K562 (cell line): ENCODE data around the gene MDM1. TPM values are rescaled to one million over a fixed set of nuclear protein-coding genes. Genes with fewer than 3 reads are reported as not detected.
A peak's percentile ranks its signal among the peaks of the same experiment; 100 is the strongest.

Experiments
- HBP1 ChIP-seq: fragments of 450-650 bp; formaldehyde crosslinking; IDR thresholded peaks from 2 replicates; pipeline ENCODE4 v1.4.0; 2022; ENCODE audit warnings: missing genetic modification characterization
- NR2F6 ChIP-seq: fragments of 450-650 bp; formaldehyde crosslinking; IDR thresholded peaks from 2 replicates; pipeline ENCODE4 v1.4.0; 2020; ENCODE audit warnings: mild to moderate bottlenecking
- PTBP1 ChIP-seq: fragments of 200-400 bp; formaldehyde crosslinking; IDR thresholded peaks from 2 replicates; pipeline ENCODE4 v1.6.1; 2017; ENCODE audit warnings: low read depth, low read length
- PTTG1 ChIP-seq: fragments of 450-650 bp; IDR thresholded peaks from 2 replicates; pipeline ENCODE4 v1.6.1; 2016; ENCODE audit warnings: low read depth, mild to moderate bottlenecking, missing genetic modification characterization, missing compliant biosample characterization
- RBM39 ChIP-seq: fragments of 200-400 bp; formaldehyde crosslinking; optimal IDR thresholded peaks from 2 replicates; pipeline ENCODE3; 2018; ENCODE audit warnings: low read depth, low read length
- SAP30 ChIP-seq: fragments of 200-600 bp; sonication (generic); IDR thresholded peaks from 2 replicates; pipeline ENCODE4 v1.6.1; 2012; ENCODE audit warnings: borderline replicate concordance, low read depth, mild to moderate bottlenecking, moderate library complexity, low read length, control low read depth, inconsistent platforms; ENCODE audit not compliant: insufficient read depth, poor library complexity, severe bottlenecking
- TCF7L2 ChIP-seq: fragments of 150-350 bp; IDR thresholded peaks from 2 replicates; pipeline ENCODE4 v1.6.1; 2016; ENCODE audit warnings: low read depth, mild to moderate bottlenecking, low read length, moderate library complexity
- U2AF2 ChIP-seq: fragments of 200-400 bp; formaldehyde crosslinking; optimal IDR thresholded peaks from 2 replicates; pipeline ENCODE3; 2017; ENCODE audit warnings: low read depth, mild to moderate bottlenecking, low read length
- ZBTB5 ChIP-seq: fragments of 450-650 bp; IDR thresholded peaks from 2 replicates; pipeline ENCODE4 v1.6.1; 2017; ENCODE audit warnings: antibody characterized with exemption
- ZNF146 ChIP-seq: IDR thresholded peaks from one replicate; pipeline ENCODE4 v1.6.1; 2018; ENCODE audit warnings: missing compliant biosample characterization; ENCODE audit not compliant: unreplicated experiment
- ZNF165 ChIP-seq: fragments of 250-450 bp; sonication (Bioruptor Pico); IDR thresholded peaks from 2 replicates; pipeline ENCODE4 v1.4.0; 2020; ENCODE audit warnings: borderline replicate concordance
- ZNF512 ChIP-seq: IDR thresholded peaks from 2 replicates; pipeline ENCODE4 v1.6.1; 2016; ENCODE audit warnings: missing genetic modification characterization, missing compliant biosample characterization
- ZNF592 ChIP-seq: fragments of 450-650 bp; IDR thresholded peaks from 2 replicates; pipeline ENCODE4 v1.6.1; 2017; ENCODE audit warnings: antibody characterized with exemption, mild to moderate bottlenecking
- ZNF668 ChIP-seq: fragments of 250-450 bp; sonication (Bioruptor Pico); IDR thresholded peaks from 2 replicates; pipeline ENCODE4 v1.8.0; 2022; ENCODE audit warnings: mild to moderate bottlenecking, inconsistent platforms
- polyA plus RNA-seq, 8 experiments: library from polyadenylated mRNA; depleted of rRNA in 4 of 8; stranded (reverse) in 5 of 8; unstranded in 3 of 8; fragments of >200 nt; fragmentation: Nextera tagmentation in 2 of 8; fragmentation: Illumina TruSeq in 1 of 8; extraction: Ambion mirVana in 2 of 8; extraction: Trizol in 1 of 8; gene quantifications; 2 replicates each; pipeline versions ENCODE4 v1.2.1 to v1.2.3, GENCODE V29; 2011 to 2014; ENCODE audit warnings: inconsistent platforms in 1 of 8, missing spikeins in 1 of 8
- total RNA-seq, 7 experiments: library from RNA; depleted of rRNA in 6 of 7; stranded (reverse); fragments of >200 nt in 6 of 7; fragmentation: Illumina TruSeq in 2 of 7; extraction: Trizol in 2 of 7; gene quantifications; 2 replicates each; pipeline versions ENCODE4 v1.2.1 to v1.2.3, GENCODE V29; 2011 to 2021; ENCODE audit warnings: low replicate concordance in 1 of 7
- TF ChIP-seq, protein P1 (sequence below): fragments of 250-450 bp; sonication (Bioruptor Pico); IDR thresholded peaks from 2 replicates; pipeline ENCODE4 v1.4.0; 2020
- TF ChIP-seq, protein P2 (sequence below): sonication (generic); formaldehyde crosslinking; IDR thresholded peaks from 2 replicates; pipeline ENCODE4 v1.8.0; 2023; ENCODE audit warnings: mild to moderate bottlenecking, missing genetic modification reagents

The MDM1 gene
- total and polyA plus RNA-seq, 9 of the 15 experiments (the other 6 are each of a cell fraction or from before 2014, with no cell fraction given), result 7.5 to 16.8 (median 13.1) TPM

- TF ChIP-seq ZBTB5 (no peak), SAP30 (no peak), ZNF165 (CRISPR knock-in tag) (peak; percentile 93; the same call in 1 of the 2 replicates), U2AF2 (no peak), NR2F6 (CRISPR knock-in tag) (0 out of 2 replicates have a peak, but pooled peaks have one; percentile 54), ZNF592 (peak; percentile 96), ZNF512 (tag) (no peak), RBM39 (no peak), ZNF668 (CRISPR knock-in tag) (peak; percentile 90; the same call in 1 of the 2 replicates), PTTG1 (peak; percentile 95), ZNF146 (CRISPR knock-in tag) (no peak), HBP1 (CRISPR knock-in tag) (peak; percentile 61; the same call in 1 of the 2 replicates), PTBP1 (no peak), TCF7L2 (no peak)
- TF ChIP-seq, protein P1, sequence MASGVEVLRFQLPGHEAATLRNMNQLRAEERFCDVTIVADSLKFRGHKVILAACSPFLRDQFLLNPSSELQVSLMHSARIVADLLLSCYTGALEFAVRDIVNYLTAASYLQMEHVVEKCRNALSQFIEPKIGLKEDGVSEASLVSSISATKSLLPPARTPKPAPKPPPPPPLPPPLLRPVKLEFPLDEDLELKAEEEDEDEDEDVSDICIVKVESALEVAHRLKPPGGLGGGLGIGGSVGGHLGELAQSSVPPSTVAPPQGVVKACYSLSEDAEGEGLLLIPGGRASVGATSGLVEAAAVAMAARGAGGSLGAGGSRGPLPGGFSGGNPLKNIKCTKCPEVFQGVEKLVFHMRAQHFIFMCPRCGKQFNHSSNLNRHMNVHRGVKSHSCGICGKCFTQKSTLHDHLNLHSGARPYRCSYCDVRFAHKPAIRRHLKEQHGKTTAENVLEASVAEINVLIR (CRISPR knock-in tag), result peak; percentile 84
- TF ChIP-seq, protein P2, sequence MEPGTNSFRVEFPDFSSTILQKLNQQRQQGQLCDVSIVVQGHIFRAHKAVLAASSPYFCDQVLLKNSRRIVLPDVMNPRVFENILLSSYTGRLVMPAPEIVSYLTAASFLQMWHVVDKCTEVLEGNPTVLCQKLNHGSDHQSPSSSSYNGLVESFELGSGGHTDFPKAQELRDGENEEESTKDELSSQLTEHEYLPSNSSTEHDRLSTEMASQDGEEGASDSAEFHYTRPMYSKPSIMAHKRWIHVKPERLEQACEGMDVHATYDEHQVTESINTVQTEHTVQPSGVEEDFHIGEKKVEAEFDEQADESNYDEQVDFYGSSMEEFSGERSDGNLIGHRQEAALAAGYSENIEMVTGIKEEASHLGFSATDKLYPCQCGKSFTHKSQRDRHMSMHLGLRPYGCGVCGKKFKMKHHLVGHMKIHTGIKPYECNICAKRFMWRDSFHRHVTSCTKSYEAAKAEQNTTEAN (CRISPR knock-in tag), result no peak
These were observed 19.9 kb upstream of the MDM1 start (continued) for GRCh38 chr12:68352067-68352466.
